GM12892 (cell line): ENCODE measurements around the gene RRAS2.
"Not testable (repeated sequence)": the region's sequence is repeated elsewhere in the genome, so short reads cannot be mapped to it uniquely, and the experiment has no call there.

Experiments
- DNase-seq: peaks from one replicate; pipeline ENCODE4 v3.0.0; 2011; ENCODE audit not compliant: insufficient read length
- FAIRE-seq: peaks from 2 replicates; lab custom pipeline; 2011; peaks lifted over from hg19 to GRCh38; lab: Jason Lieb, UNC
- POLR2A ChIP-seq: IDR thresholded peaks from 2 replicates; pipeline ENCODE4 v1.6.1; 2011; ENCODE audit warnings: low read depth, low read length, control low read depth
- POLR2AphosphoS5 ChIP-seq: IDR thresholded peaks from 2 replicates; pipeline ENCODE4 v1.6.1; 2011; ENCODE audit warnings: low read depth, low read length, control low read depth
- TAF1 ChIP-seq: IDR thresholded peaks from 2 replicates; pipeline ENCODE4 v1.6.1; 2011; ENCODE audit warnings: low read depth, mild to moderate bottlenecking, control low read depth, low read length, borderline replicate concordance

RRAS2 gene

DNA sequence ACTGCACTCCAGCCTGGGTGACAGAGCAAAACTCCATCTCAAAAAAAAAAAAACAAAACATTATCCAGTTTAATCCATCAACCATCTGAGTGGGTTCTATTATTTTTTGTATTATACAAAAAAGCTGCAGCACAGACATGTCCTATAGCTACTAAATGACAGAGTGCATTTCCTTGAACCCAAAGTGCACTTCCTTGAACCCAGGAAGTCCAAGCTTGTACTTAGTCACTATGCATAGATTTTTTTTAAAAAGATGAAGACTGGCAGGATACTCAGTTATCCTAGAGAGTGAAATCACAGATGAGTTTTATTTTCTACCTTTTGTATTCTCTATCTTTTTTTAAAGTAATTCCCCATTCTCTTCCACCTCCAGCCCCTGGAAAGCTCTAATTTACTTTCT lies 8.0 kb upstream of the RRAS2 start:
- TF ChIP-seq TAF1 (no peak), POLR2AphosphoS5 (no peak), POLR2A (no peak)
- FAIRE-seq: no peak
- DNase-seq: no peak

DNA sequence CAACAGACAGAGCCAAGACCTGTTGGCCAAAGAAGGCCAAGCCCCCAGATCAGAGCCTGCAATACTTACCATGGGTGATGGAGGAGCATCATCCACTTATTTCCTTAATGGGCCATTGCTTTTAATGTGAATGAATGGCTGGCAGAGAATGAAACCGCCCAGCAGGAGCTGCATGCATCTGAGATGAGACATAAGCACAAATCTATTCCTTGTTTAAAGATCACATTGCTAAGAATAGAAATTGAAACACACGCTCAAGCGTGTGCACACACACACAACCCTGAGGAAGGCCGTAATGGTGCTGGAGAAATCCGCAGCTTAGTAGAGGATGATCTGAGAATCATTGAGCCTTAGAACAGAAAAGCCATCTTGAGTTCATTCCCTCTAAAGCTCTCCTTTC lies 5.3 kb upstream of the RRAS2 start:
- FAIRE-seq (no peak), DNase-seq (no peak)
- no peak for TF ChIP-seq POLR2AphosphoS5

GRCh38 chr11:14362611-14363010 lies 3.6 kb upstream of the RRAS2 start:
- FAIRE-seq (no peak), DNase-seq (no peak)
- TF ChIP-seq POLR2AphosphoS5: no peak
- no peak for TF ChIP-seq TAF1
- TF ChIP-seq POLR2A: no peak

GRCh38 chr11:14361951-14362350 lies 3.0 kb upstream of the RRAS2 start:
- FAIRE-seq (no peak), DNase-seq (no peak)

GRCh38 chr11:14360976-14361375 lies 2.0 kb upstream of the RRAS2 start:
- DNase-seq (no peak), FAIRE-seq (no peak)
- no peak for TF ChIP-seq POLR2AphosphoS5
- no peak for TF ChIP-seq TAF1
- no peak for TF ChIP-seq POLR2A

More at GRCh38 chr11:14361951-14362350, 3.0 kb upstream of the RRAS2 start:
- no peak for TF ChIP-seq POLR2A
- TF ChIP-seq TAF1: no peak

- TF ChIP-seq TAF1 (no peak), POLR2AphosphoS5 (no peak), POLR2A (no peak)
- DNase-seq (no peak), FAIRE-seq (no peak)
These were observed 583 bp upstream of the RRAS2 start for GRCh38 chr11:14359501-14360031.

DNA sequence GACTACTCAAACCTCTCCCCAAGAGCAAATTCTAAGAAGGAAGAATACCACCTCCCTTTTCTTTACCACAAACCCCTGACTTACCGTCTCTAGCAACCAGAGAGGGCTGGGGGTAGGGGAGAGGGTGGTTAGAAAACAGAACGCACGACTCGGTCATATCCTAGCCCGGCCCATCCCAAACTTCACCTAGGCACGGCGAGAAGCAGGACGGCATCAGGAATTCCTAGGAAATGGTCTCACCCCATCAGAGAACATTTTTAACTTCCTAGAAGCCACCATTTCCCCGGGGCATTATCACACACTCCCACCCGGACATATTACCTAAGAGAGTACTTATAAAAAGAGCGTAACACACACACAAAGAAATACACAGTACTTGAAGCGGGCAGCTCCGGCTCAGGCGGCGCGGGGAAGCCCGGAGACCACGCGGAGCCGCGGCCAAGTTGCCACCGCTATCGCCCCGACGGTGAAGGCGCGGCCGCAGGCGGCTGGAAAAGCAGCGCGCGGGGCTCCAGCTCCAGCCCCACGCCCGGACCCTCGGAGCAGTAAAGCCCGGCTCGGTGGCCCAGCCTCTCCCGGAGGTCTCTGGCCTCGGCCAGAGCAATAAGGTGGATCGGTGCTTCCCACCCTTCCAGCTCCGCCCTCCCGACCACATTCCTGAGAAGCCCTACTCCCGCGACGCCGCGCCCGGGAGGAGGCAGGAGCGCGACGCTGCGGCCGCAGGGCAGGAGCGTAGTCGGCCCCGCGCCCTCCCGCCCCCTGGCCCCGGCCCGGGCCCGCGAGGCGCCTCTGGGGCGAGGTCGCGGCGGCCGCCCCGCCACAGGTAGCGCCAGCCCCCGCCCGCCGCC lies 878 bp downstream of the RRAS2 start:
- TF ChIP-seq POLR2A: no peak
- TF ChIP-seq POLR2AphosphoS5: peak; percentile 34; the same call in 1 of the 2 replicates
- no peak for TF ChIP-seq TAF1
- FAIRE-seq: peak; percentile 73
- peak; percentile 29 for DNase-seq

- TF ChIP-seq POLR2AphosphoS5 (no peak), POLR2A (no peak), TAF1 (no peak)
- DNase-seq: no peak
- peak; percentile 21 for FAIRE-seq
These were observed 2.6 kb downstream of the RRAS2 start for GRCh38 chr11:14356342-14356741.

DNA sequence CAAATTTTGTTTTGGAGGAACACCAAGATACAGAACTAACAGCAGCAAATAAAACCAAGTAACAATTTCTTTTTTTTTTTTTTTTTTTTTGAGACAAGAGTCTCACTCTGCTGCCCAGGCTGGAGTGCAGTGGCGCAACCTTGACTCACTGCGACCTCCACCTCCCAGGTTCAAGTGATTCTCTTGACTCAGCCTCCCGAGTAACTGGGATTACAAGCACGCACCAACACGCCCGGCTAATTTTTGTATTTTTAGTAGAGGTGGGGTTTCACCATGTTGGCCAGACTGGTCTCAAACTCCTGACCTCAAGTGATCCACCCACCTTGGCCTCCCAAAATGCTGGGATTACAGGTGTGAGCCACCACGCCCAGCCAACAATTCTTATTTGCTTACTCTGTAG lies 4.4 kb downstream of the RRAS2 start:
- DNase-seq, FAIRE-seq: not testable (repeated sequence)

DNA sequence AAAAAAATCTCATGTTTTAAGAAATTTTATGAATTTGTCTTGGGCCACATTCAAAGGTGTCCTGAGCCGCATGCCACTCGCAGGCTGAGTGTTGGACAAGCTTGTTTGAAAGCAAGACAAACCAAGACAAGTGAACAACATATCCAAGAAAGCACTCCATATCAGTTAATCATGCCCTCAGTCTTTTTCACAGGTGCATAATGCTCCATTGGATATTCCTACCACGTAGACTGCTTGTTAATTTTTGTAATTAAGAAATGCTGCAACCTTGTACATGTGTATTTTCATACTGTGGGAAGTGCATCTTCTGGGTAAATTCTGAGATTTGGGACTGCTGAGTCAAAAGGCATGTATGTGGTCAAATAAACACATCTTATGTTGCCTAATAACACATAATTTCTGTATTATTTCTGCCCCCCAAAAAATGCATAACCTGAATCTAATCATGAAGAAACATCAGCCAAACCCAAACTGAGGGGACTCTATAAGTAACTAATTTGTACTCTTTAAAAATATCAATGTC lies 8.2 kb downstream of the RRAS2 start:
- FAIRE-seq: no peak
- no peak for DNase-seq
- TF ChIP-seq POLR2A (no peak), TAF1 (no peak), POLR2AphosphoS5 (no peak)

- TF ChIP-seq POLR2AphosphoS5: no peak
- no peak for TF ChIP-seq TAF1
- no peak for TF ChIP-seq POLR2A
- no peak for FAIRE-seq
These were observed 8.8 kb downstream of the RRAS2 start for GRCh38 chr11:14350215-14350614.

GRCh38 chr11:14347991-14348390 lies 11.0 kb downstream of the RRAS2 start:
- DNase-seq (no peak), FAIRE-seq (peak; percentile 50)
- TF ChIP-seq POLR2A (no peak), TAF1 (no peak), POLR2AphosphoS5 (no peak)

More at GRCh38 chr11:14350215-14350614, 8.8 kb downstream of the RRAS2 start:
- no peak for DNase-seq
